ENCODE results near the gene RUFY3. TPM values are rescaled to one million over a fixed set of nuclear protein-coding genes. Genes with fewer than 3 reads are reported as not detected.
A peak's percentile ranks its signal among the peaks of the same experiment; 100 is the strongest.

The RUFY3 gene
- total and polyA plus RNA-seq, 2 of the 4 experiments (the other 2 are of a cell fraction): 19.6 to 28.9 TPM

DNA sequence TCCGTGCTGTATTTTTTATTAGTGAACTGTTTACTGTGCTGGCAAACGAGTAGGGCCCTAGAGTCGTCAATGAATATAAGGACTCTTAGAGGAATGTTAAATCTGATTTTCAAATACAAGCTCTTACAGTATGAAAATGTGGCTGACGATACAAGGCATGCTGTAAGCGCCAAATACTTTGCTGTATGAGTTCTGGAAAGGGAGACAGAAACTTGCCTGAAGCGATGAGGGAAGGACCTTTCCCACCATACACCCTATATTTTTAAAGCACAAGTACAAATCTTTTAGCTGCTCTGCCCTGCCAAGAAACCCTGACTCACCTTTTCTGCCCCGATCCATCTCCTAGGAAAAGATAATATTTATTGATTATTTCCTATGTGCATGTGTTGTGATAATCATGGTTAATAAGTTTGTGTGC lies 15.7 kb upstream of the RUFY3 start:
- no peak overlapping the region for H3K18ac ChIP-seq (ENCODE audit: low read depth, low read length)
- no peak for TF ChIP-seq SMC3 (IDR thresholded peaks at IDR 0.05; ENCODE audit: low read depth, low read length)
- TF ChIP-seq, protein P1, sequence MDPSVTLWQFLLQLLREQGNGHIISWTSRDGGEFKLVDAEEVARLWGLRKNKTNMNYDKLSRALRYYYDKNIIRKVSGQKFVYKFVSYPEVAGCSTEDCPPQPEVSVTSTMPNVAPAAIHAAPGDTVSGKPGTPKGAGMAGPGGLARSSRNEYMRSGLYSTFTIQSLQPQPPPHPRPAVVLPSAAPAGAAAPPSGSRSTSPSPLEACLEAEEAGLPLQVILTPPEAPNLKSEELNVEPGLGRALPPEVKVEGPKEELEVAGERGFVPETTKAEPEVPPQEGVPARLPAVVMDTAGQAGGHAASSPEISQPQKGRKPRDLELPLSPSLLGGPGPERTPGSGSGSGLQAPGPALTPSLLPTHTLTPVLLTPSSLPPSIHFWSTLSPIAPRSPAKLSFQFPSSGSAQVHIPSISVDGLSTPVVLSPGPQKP (IDR thresholded peaks at IDR 0.05; ENCODE audit: borderline replicate concordance, low read depth, low read length): no peak
- TF ChIP-seq, protein P2, sequence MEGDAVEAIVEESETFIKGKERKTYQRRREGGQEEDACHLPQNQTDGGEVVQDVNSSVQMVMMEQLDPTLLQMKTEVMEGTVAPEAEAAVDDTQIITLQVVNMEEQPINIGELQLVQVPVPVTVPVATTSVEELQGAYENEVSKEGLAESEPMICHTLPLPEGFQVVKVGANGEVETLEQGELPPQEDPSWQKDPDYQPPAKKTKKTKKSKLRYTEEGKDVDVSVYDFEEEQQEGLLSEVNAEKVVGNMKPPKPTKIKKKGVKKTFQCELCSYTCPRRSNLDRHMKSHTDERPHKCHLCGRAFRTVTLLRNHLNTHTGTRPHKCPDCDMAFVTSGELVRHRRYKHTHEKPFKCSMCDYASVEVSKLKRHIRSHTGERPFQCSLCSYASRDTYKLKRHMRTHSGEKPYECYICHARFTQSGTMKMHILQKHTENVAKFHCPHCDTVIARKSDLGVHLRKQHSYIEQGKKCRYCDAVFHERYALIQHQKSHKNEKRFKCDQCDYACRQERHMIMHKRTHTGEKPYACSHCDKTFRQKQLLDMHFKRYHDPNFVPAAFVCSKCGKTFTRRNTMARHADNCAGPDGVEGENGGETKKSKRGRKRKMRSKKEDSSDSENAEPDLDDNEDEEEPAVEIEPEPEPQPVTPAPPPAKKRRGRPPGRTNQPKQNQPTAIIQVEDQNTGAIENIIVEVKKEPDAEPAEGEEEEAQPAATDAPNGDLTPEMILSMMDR (conservative IDR thresholded peaks at IDR 0.05; ENCODE audit: low read depth, low read length): no peak
- no peak for TF ChIP-seq CEBPB (IDR thresholded peaks at IDR 0.05; ENCODE audit: low read depth, low read length)
- TF ChIP-seq RFX5 (IDR thresholded peaks at IDR 0.05; ENCODE audit: low read depth, low read length): no peak
- TF ChIP-seq NFE2L2 (IDR thresholded peaks at IDR 0.05; ENCODE audit: low read depth, low read length): no peak
- no peak for TF ChIP-seq BHLHE40 (IDR thresholded peaks at IDR 0.05; ENCODE audit: low read depth, low read length)
- no peak for TF ChIP-seq MAZ (IDR thresholded peaks at IDR 0.05; ENCODE audit: borderline replicate concordance, low read depth, low read length)
- no peak for TF ChIP-seq CHD1 (IDR thresholded peaks at IDR 0.05; ENCODE audit: low read depth, low read length)
- no peak for TF ChIP-seq MXI1 (IDR thresholded peaks at IDR 0.05; ENCODE audit: borderline replicate concordance, low read depth, low read length)
- TF ChIP-seq POLR2A (IDR thresholded peaks at IDR 0.05; ENCODE audit: low read depth, low read length): no peak
- peak overlapping the region; percentile 44; the same call in 1 of the 2 replicates for H4K91ac ChIP-seq (ENCODE audit: insufficient read depth, low read depth, low read length)
- no peaks in the 10 kb centered on the region for H4K20me1 ChIP-seq (ENCODE audit: insufficient read depth, low read length)
- no peaks in the 10 kb centered on the region for H3K27me3 ChIP-seq (ENCODE audit: control insufficient read depth, insufficient read depth, low read length)
- H2BK5ac ChIP-seq (ENCODE audit: low read depth, low read length, poor library complexity, severe bottlenecking): peak overlapping the region; percentile 22
- in situ Hi-C loops (cut with MboI; ENCODE audit: low sequenced_read_pairs): no loop called here
- H3K4ac ChIP-seq (ENCODE audit: low read depth, low read length): peak overlapping the region; percentile 54
- H3K79me1 ChIP-seq (ENCODE audit: low read depth in 1 of 2, low read length in 2 of 2): peaks cover 19 to 45% of the 10 kb centered on the region in 2 experiments
- dilution Hi-C loops (cut with HindIII; ENCODE audit: low sequenced_read_pairs, unreplicated experiment): no loop called here
- peak; percentile 23 for DNase-seq
- no CpG with 5 or more reads among the region's 7 CpGs for WGBS, 2 experiments (ENCODE audit: extremely low coverage in 2 of 2, insufficient read length in 1 of 2)
- no TSS peak for BruUV-seq (replicated peaks)
- no peak for ATAC-seq (ENCODE audit: low read depth)
- H3K9ac ChIP-seq (ENCODE audit: low read depth, low read length): peak overlapping the region; percentile 64
- no peak overlapping the region for H2AK9ac ChIP-seq (replicated peaks; ENCODE audit: low read depth, low read length, poor library complexity)
- H3K9me3 ChIP-seq (ENCODE audit: control insufficient read depth, insufficient read depth, low read length): no peaks in the 10 kb centered on the region
- peak overlapping the region; percentile 13 to 28; a peak in 2 of 4 replicates for H4K8ac ChIP-seq (ENCODE audit: low read depth in 2 of 2, low read length in 2 of 2)
- peaks cover 4% of the 10 kb centered on the region; the same call in 1 of the 2 replicates for H3K4me1 ChIP-seq (ENCODE audit: control insufficient read depth, insufficient read depth, low read length)
- no peaks in the 10 kb centered on the region for H3K36me3 ChIP-seq (ENCODE audit: control insufficient read depth, insufficient read depth, low read length)
- H3K23ac ChIP-seq (ENCODE audit: low read depth, low read length): peak overlapping the region; percentile 82
- H3K27ac ChIP-seq (ENCODE audit: insufficient read depth, low read length): peak overlapping the region; percentile 79
- peak overlapping the region; percentile 6; the same call in 1 of the 2 replicates for H2AK5ac ChIP-seq (ENCODE audit: low read depth, low read length)
- H3K14ac ChIP-seq (replicated peaks; ENCODE audit: low read depth, low read length): peak overlapping the region; percentile 81
- intact Hi-C loops (cut with micrococcal nuclease): loop anchor here (5.0 kb wide), 1 partner anchor 71 kb away; no protein-coding TSS in a partner anchor
- peaks cover 6% of the 10 kb centered on the region for H3K9me1 ChIP-seq (ENCODE audit: insufficient read depth, low read length)
- H3K4me2 ChIP-seq (ENCODE audit: low read depth, low read length): peak overlapping the region; percentile 93
- no peak overlapping the region for H2BK120ac ChIP-seq (ENCODE audit: low read depth, low read length)
- POLR2A ChIA-PET (ENCODE audit: unreplicated experiment): no interaction called here
- H3K4me3 ChIP-seq (ENCODE audit: insufficient read depth, low read depth, low read length): peak overlapping the region; percentile 67
- H2AFZ ChIP-seq (replicated peaks; ENCODE audit: low read length, poor library complexity): peak overlapping the region; percentile 97
- H4K5ac ChIP-seq (ENCODE audit: low read depth, low read length): no peak overlapping the region
- no peak overlapping the region for H2BK20ac ChIP-seq (ENCODE audit: low read depth, low read length)
- CTCF ChIA-PET: interaction anchor here (0.7 kb wide), 1 partner anchor 54 kb away, joined by 3 read pairs; no protein-coding TSS in a partner anchor
- peak overlapping the region; percentile 40 for H3K56ac ChIP-seq (ENCODE audit: extremely low read depth, insufficient read depth, low read length)
- H2BK15ac ChIP-seq (ENCODE audit: low read depth, low read length): no peak overlapping the region

All from IMR-90 (cell line).